Measurements from ENCODE around the gene CACNA1C.

Gene CACNA1C

DNA sequence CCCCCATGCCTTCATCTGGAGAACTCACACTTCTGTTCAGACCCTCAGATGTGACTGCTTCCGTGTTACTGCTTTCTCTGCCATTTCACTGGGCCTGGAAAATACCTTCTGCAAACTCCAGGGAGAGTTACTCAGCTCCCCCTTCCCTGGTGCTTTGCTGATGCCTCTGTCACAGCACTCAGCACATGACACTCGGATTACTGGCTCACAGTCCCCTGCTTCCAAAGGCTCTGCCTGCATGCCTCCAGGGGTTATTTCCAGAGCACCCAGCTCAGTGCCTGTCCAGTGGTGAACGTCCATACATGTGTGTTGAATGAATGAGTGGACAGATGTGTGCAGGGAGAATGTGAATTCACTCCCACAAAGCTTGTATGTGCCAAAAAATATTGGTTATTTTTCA, 504.8 kb downstream of the CACNA1C start:
- no peaks in the 10 kb centered on the region for H4K20me1 ChIP-seq
- H3K4me1 ChIP-seq, result peaks cover 13 to 31% (median 27%) of the 10 kb centered on the region in 10 experiments
- no peak overlapping the region for H3K9ac ChIP-seq
- no peak overlapping the region for H3K27ac ChIP-seq
- peaks cover 0 to 6% (median 0%) of the 10 kb centered on the region in 11 experiments; a peak in 1 of 22 replicates for H3K27me3 ChIP-seq
- H3K4me2 ChIP-seq, result no peak overlapping the region
- no peak for TF ChIP-seq Cebpa-rat (IDR thresholded peaks at IDR 0.05)
- no peak overlapping the region for H3K4me3 ChIP-seq
- no peaks in the 10 kb centered on the region for H3K9me3 ChIP-seq (replicated peaks in 1 of 11)
- H3K36me3 ChIP-seq, result no peaks in the 10 kb centered on the region

DNA sequence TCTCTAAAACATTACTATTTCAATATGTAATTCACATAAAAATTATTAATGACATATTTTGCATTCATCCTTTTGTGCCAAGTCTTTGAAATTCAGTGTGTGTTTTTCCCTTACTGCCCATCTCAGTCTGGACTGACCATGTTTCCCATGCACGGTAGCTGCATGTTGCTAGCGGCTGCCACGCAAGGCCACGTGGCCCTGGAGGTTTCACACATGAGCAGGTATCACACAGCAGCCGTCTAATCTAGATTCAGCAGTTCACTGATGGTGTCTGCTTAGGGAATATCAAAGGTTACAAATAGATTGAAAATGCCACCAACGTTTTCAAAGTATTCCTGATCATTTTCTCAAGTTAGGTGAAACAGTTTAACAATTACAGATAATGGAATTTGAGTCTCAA, 507.1 kb downstream of the CACNA1C start:
- Histone ChIP-seq H4K20me1 (no peaks in the 10 kb centered on the region), H3K9ac (no peak overlapping the region), H3K4me2 (peak overlapping the region in 10 of 11 experiments; percentile 68 to 92 (median 79); a peak in 18 of 22 replicates), H3K4me1 (peaks cover 13 to 31% (median 27%) of the 10 kb centered on the region in 10 experiments), H3K9me3 (replicated peaks in 1 of 11) (no peaks in the 10 kb centered on the region), H3K4me3 (no peak overlapping the region), H3K27ac (no peak overlapping the region), H3K27me3 (peaks cover 0 to 6% (median 0%) of the 10 kb centered on the region in 11 experiments; a peak in 1 of 22 replicates), H3K36me3 (no peaks in the 10 kb centered on the region)
- no peak for TF ChIP-seq Cebpa-rat (IDR thresholded peaks at IDR 0.05)

DNA sequence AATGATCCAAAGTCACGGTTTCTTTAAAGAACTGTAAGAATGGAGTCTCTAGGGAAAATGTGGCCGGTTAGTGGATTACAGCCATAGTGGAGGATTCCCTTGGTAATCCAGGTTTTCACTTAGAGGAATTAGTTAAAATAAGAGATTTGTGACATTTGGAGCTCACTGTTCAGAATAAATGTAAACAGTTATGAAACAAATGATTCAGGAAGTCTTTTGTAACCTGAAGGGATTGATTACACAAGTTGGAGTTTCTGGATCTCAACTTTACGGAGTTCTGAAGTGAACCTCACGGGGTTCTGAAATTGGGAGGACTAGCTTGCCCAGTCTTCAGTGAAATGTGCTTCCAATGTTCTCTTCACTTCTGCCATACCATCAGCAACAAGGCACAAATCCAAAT, 507.6 kb downstream of the CACNA1C start:
- H3K4me3 ChIP-seq, result no peak overlapping the region
- H3K4me2 ChIP-seq, result peak overlapping the region; percentile 68 to 92 (median 81); a peak in 21 of 22 replicates
- H4K20me1 ChIP-seq, result no peaks in the 10 kb centered on the region
- no peak for TF ChIP-seq Cebpa-rat (IDR thresholded peaks at IDR 0.05)
- peaks cover 0 to 6% (median 0%) of the 10 kb centered on the region in 11 experiments; a peak in 1 of 22 replicates for H3K27me3 ChIP-seq
- H3K9ac ChIP-seq, result no peak overlapping the region
- no peaks in the 10 kb centered on the region for H3K9me3 ChIP-seq (replicated peaks in 1 of 11)
- H3K36me3 ChIP-seq, result no peaks in the 10 kb centered on the region
- H3K27ac ChIP-seq, result no peak overlapping the region
- peaks cover 13 to 31% (median 27%) of the 10 kb centered on the region in 10 experiments for H3K4me1 ChIP-seq

GRCh38 chr12:2561367-2561766, 508.6 kb downstream of the CACNA1C start:
- Histone ChIP-seq H3K9ac (peak overlapping the region in 2 of 11 experiments; percentile 7 to 52; a peak in 1 of 22 replicates), H3K4me1 (peaks cover 13 to 34% (median 27%) of the 10 kb centered on the region in 10 experiments), H3K36me3 (no peaks in the 10 kb centered on the region), H4K20me1 (no peaks in the 10 kb centered on the region), H3K9me3 (replicated peaks in 1 of 11) (no peaks in the 10 kb centered on the region), H3K27me3 (peaks cover 0 to 6% (median 0%) of the 10 kb centered on the region in 11 experiments; a peak in 1 of 22 replicates), H3K4me3 (peak overlapping the region in 2 of 10 experiments; percentile 13 to 32; a peak in 2 of 20 replicates), H3K4me2 (peak overlapping the region; percentile 68 to 92 (median 81)), H3K27ac (peak overlapping the region in 1 of 11 experiments; percentile 27; a peak in 1 of 22 replicates)
- no peak for TF ChIP-seq Cebpa-rat (IDR thresholded peaks at IDR 0.05)

- Histone ChIP-seq H4K20me1 (no peaks in the 10 kb centered on the region), H3K4me2 (peak overlapping the region in 2 of 11 experiments; percentile 73 to 86; a peak in 2 of 22 replicates), H3K9me3 (replicated peaks in 1 of 11) (no peaks in the 10 kb centered on the region), H3K9ac (no peak overlapping the region), H3K4me3 (no peak overlapping the region), H3K27ac (no peak overlapping the region), H3K27me3 (peaks cover 0 to 6% (median 0%) of the 10 kb centered on the region in 11 experiments; a peak in 1 of 22 replicates), H3K36me3 (no peaks in the 10 kb centered on the region), H3K4me1 (peaks cover 13 to 37% (median 27%) of the 10 kb centered on the region in 10 experiments)
- no peak for TF ChIP-seq Cebpa-rat (IDR thresholded peaks at IDR 0.05)
Measured at GRCh38 chr12:2562400-2562799, 509.6 kb downstream of the CACNA1C start.

GRCh38 chr12:2563709-2564108, 510.9 kb downstream of the CACNA1C start:
- H3K27ac ChIP-seq, result no peak overlapping the region
- H3K36me3 ChIP-seq, result no peaks in the 10 kb centered on the region
- peaks cover 13 to 37% (median 27%) of the 10 kb centered on the region in 10 experiments for H3K4me1 ChIP-seq
- no peak for TF ChIP-seq Cebpa-rat (IDR thresholded peaks at IDR 0.05)
- peaks cover 0 to 6% (median 0%) of the 10 kb centered on the region in 11 experiments; a peak in 1 of 22 replicates for H3K27me3 ChIP-seq
- H3K4me2 ChIP-seq, result no peak overlapping the region
- H3K9ac ChIP-seq, result no peak overlapping the region
- H4K20me1 ChIP-seq, result no peaks in the 10 kb centered on the region
- H3K4me3 ChIP-seq, result no peak overlapping the region
- no peaks in the 10 kb centered on the region for H3K9me3 ChIP-seq (replicated peaks in 1 of 11)

DNA sequence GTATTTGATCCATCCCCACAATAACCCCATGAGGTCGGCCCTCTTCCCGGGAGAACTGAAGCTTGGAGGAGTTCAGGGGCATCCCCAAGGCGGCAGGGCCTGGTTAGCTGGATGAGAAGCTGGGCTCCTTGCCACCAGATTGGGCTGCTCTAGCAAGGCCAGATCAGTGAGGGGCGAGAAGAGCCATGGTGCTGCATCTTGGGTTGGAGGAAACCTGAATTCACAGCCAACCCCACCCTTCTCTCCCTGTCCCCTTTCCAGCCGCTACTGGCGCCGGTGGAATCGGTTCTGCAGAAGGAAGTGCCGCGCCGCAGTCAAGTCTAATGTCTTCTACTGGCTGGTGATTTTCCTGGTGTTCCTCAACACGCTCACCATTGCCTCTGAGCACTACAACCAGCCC, 513.4 kb downstream of the CACNA1C start:
- Histone ChIP-seq H3K27me3 (peaks cover 0 to 3% (median 0%) of the 10 kb centered on the region in 11 experiments; a peak in 1 of 22 replicates), H3K36me3 (no peaks in the 10 kb centered on the region), H3K9ac (no peak overlapping the region), H3K27ac (no peak overlapping the region), H3K4me3 (no peak overlapping the region), H3K4me2 (0 out of 22 replicates have a peak overlapping the region, but pooled peaks of 1 of the 11 experiments have one; percentile 15), H4K20me1 (no peaks in the 10 kb centered on the region), H3K9me3 (replicated peaks in 1 of 11) (no peaks in the 10 kb centered on the region), H3K4me1 (peaks cover 5 to 16% (median 10%) of the 10 kb centered on the region in 10 experiments)
- TF ChIP-seq Cebpa-rat (IDR thresholded peaks at IDR 0.05), result no peak

GRCh38 chr12:2567711-2568110, 514.9 kb downstream of the CACNA1C start:
- Histone ChIP-seq H3K4me2 (no peak overlapping the region), H3K9me3 (replicated peaks in 1 of 11) (no peaks in the 10 kb centered on the region), H4K20me1 (no peaks in the 10 kb centered on the region), H3K4me1 (peaks cover 0 to 6% (median 0%) of the 10 kb centered on the region in 10 experiments; a peak in 1 of 20 replicates), H3K36me3 (no peaks in the 10 kb centered on the region), H3K9ac (no peak overlapping the region), H3K4me3 (no peak overlapping the region), H3K27ac (no peak overlapping the region), H3K27me3 (peaks cover 0 to 7% (median 0%) of the 10 kb centered on the region in 11 experiments; a peak in 5 of 22 replicates)
- TF ChIP-seq Cebpa-rat (IDR thresholded peaks at IDR 0.05), result no peak

DNA sequence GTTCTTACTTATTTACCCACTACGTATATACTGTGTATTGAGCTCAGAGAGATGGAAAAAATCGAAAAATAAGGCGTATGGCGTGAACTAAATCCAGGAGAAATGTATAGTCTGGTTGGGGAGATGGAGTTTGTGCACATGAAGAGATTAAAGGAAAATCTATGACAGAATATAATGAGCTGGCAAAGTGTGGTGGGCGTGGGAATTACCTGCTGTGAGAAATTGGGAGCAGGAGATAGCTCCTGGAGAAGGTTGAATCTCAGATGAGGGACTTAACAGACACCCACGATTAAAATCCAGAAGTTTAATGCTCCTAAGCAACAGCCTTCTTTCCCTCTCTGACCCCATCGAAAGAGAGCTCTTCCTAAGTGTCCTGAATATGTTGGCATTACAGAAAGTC, 517.8 kb downstream of the CACNA1C start:
- Histone ChIP-seq H3K9me3 (replicated peaks in 1 of 11) (no peaks in the 10 kb centered on the region), H3K36me3 (no peaks in the 10 kb centered on the region), H3K4me2 (no peak overlapping the region), H4K20me1 (no peaks in the 10 kb centered on the region), H3K9ac (no peak overlapping the region), H3K4me3 (no peak overlapping the region), H3K27me3 (peaks cover 0 to 9% (median 4%) of the 10 kb centered on the region in 11 experiments; a peak in 6 of 22 replicates), H3K27ac (no peak overlapping the region), H3K4me1 (peaks cover 0 to 6% (median 0%) of the 10 kb centered on the region in 10 experiments; a peak in 1 of 20 replicates)
- TF ChIP-seq Cebpa-rat (IDR thresholded peaks at IDR 0.05), result no peak
